BJ (cell line): ENCODE results near the gene HSD11B1. TPM values are rescaled to one million over a fixed set of nuclear protein-coding genes. Genes with fewer than 3 reads are reported as not detected.

Experiments used
- CTCF ChIA-PET: fragments of 350-600 bp; formaldehyde crosslinking; extraction: SDS; loops from one replicate; lab custom pipeline; 2021; ENCODE audit warnings: antibody characterized with exemption, inconsistent platforms; lab: Yijun Ruan, JAX
- POLR2A ChIA-PET: fragments of 300-600 bp; sonication (Branson Sonifier 250); formaldehyde crosslinking; extraction: SDS; loops from one replicate; lab custom pipeline; 2021; ENCODE audit warnings: antibody characterized with exemption; lab: Charles Lee
- DNase-seq: peaks from one replicate; pipeline ENCODE4 v3.0.0-alpha.2; 2011; ENCODE audit warnings: low read depth
- H3K27me3 ChIP-seq: 2 replicates; pipeline ENCODE4 v1.6.0; 2011; ENCODE audit warnings: low read length; ENCODE audit not compliant: control insufficient read depth, insufficient read depth
- H3K36me3 ChIP-seq: 2 replicates; pipeline ENCODE4 v1.5.1; 2011; ENCODE audit warnings: low read length; ENCODE audit not compliant: control insufficient read depth, insufficient read depth
- H3K4me3 ChIP-seq: 2 replicates; pipeline ENCODE4 v1.5.1; 2011; ENCODE audit warnings: low read depth, mild to moderate bottlenecking, control low read depth, low read length
- CTCF ChIP-seq: IDR thresholded peaks from 2 replicates; pipeline ENCODE4 v1.5.1; 2011; ENCODE audit warnings: low read depth, mild to moderate bottlenecking, control low read depth, inconsistent platforms, low read length, moderate library complexity; ENCODE audit not compliant: insufficient read depth
- polyA plus RNA-seq: library from polyadenylated mRNA; depleted of rRNA; stranded (reverse); fragments of >200 nt; gene quantifications from 2 replicates; pipeline ENCODE4 v1.2.3, GENCODE V29; 2011

The HSD11B1 gene
- polyA plus RNA-seq, 1 experiment, result 0.15 TPM

- no peak for DNase-seq
- CTCF ChIA-PET, result no interaction called here
Observed at GRCh38 chr1:209717818-209718217, 13.2 kb downstream of the HSD11B1 start.

GRCh38 chr1:209720326-209720725, 15.7 kb downstream of the HSD11B1 start:
- no peaks in the 10 kb centered on the region for H3K36me3 ChIP-seq
- ChIA-PET POLR2A (no interaction called here), CTCF (no interaction called here)
- no peak overlapping the region for H3K4me3 ChIP-seq
- no peak for TF ChIP-seq CTCF
- H3K27me3 ChIP-seq, result no peaks in the 10 kb centered on the region
- no peak for DNase-seq

More at GRCh38 chr1:209717818-209718217, 13.2 kb downstream of the HSD11B1 start:
- Histone ChIP-seq H3K36me3 (no peaks in the 10 kb centered on the region), H3K27me3 (no peaks in the 10 kb centered on the region), H3K4me3 (no peak overlapping the region)
- no peak for TF ChIP-seq CTCF
- POLR2A ChIA-PET, result no interaction called here

GRCh38 chr1:209720826-209721225, 16.2 kb downstream of the HSD11B1 start:
- H3K27me3 ChIP-seq, result no peaks in the 10 kb centered on the region

GRCh38 chr1:209721323-209721722, 16.7 kb downstream of the HSD11B1 start:
- no peak for DNase-seq
- H3K36me3 ChIP-seq, result no peaks in the 10 kb centered on the region
- H3K27me3 ChIP-seq, result no peaks in the 10 kb centered on the region
- no peak overlapping the region for H3K4me3 ChIP-seq
- no peak for TF ChIP-seq CTCF
- ChIA-PET CTCF (interaction anchor here (0.7 kb wide), 2 partner anchors 14 to 161 kb away, joined by 3 read pairs; no protein-coding TSS in a partner anchor), POLR2A (no interaction called here)

More at GRCh38 chr1:209720826-209721225, 16.2 kb downstream of the HSD11B1 start:
- no peak overlapping the region for H3K4me3 ChIP-seq
- no peak for TF ChIP-seq CTCF
- POLR2A ChIA-PET, result no interaction called here
- CTCF ChIA-PET, result interaction anchor here (0.7 kb wide), 2 partner anchors 14 to 161 kb away, joined by 3 read pairs; no protein-coding TSS in a partner anchor
- no peak for DNase-seq
- no peaks in the 10 kb centered on the region for H3K36me3 ChIP-seq

- no peak overlapping the region for H3K4me3 ChIP-seq
- no peak for DNase-seq
- no peak for TF ChIP-seq CTCF
- POLR2A ChIA-PET, result no interaction called here
- CTCF ChIA-PET, result interaction anchor here (1.4 to 3.1 kb wide), 2 partner anchors 25 to 30 kb away, joined by 3 to 9 read pairs; no protein-coding TSS in a partner anchor
- H3K27me3 ChIP-seq, result no peaks in the 10 kb centered on the region
- H3K36me3 ChIP-seq, result no peaks in the 10 kb centered on the region
Observed at GRCh38 chr1:209723265-209723664, 18.6 kb downstream of the HSD11B1 start.
